Measurements from ENCODE around the gene TWF2. TPM values are rescaled to one million over a fixed set of nuclear protein-coding genes. Genes with fewer than 3 reads are reported as not detected.

The TWF2 gene
- total RNA-seq, 1 experiment from 2014 or later, result 44.8 TPM

GRCh38 chr3:52218026-52218425, 20.9 kb downstream of the TWF2 start:
- no peak overlapping the region for H2BK15ac ChIP-seq (ENCODE audit: low read depth, low read length)
- H3K9me3 Mint-ChIP-seq, result no peaks in the 10 kb centered on the region
- no peak for DNase-seq
- no CpG with 5 or more reads among the region's 3 CpGs for WGBS (ENCODE audit: extremely low coverage, insufficient read length, low lambda C conversion rate)
- no peak overlapping the region for H3K27ac Mint-ChIP-seq
- H3K18ac ChIP-seq (ENCODE audit: insufficient read length, low read depth, low read length), result no peak overlapping the region
- H3K23ac ChIP-seq (ENCODE audit: insufficient read length, low read depth, low read length), result no peak overlapping the region
- no peak overlapping the region for H3K4ac ChIP-seq (ENCODE audit: low read depth, low read length)
- peaks cover 10 to 31% (median 27%) of the 10 kb centered on the region in 3 experiments; a peak in 6 of 7 replicates for H3K36me3 Mint-ChIP-seq (ENCODE audit: insufficient read depth in 1 of 3, low read depth in 3 of 3)
- H3K4me1 ChIP-seq (ENCODE audit: insufficient read depth, low read length), result no peaks in the 10 kb centered on the region; the same call in 1 of the 2 replicates
- H3K9ac ChIP-seq (ENCODE audit: extremely low read depth, insufficient read length, low read length), result no peak overlapping the region
- H4K8ac ChIP-seq (replicated peaks; ENCODE audit: insufficient read length, low read depth, low read length), result no peak overlapping the region
- no peak overlapping the region for H3K4me2 ChIP-seq (ENCODE audit: insufficient read depth, insufficient read length, low read length)
- H3K14ac ChIP-seq (ENCODE audit: insufficient read depth, low read length), result no peak overlapping the region; the same call in 1 of the 2 replicates
- no peaks in the 10 kb centered on the region; the same call in 1 of the 2 replicates for H3K27me3 Mint-ChIP-seq (ENCODE audit: low read depth)
- no peaks in the 10 kb centered on the region for H3K9me3 ChIP-seq (ENCODE audit: control insufficient read depth, low read depth, low read length)
- no peak overlapping the region for H2BK120ac ChIP-seq (ENCODE audit: low read depth, low read length, poor library complexity, severe bottlenecking)
- no peak for TF ChIP-seq CTCF (conservative IDR thresholded peaks at IDR 0.05)
- H3K27ac ChIP-seq (ENCODE audit: insufficient read length, low read depth, low read length), result no peak overlapping the region
- H3K79me2 ChIP-seq (ENCODE audit: insufficient read depth, low read length), result no peaks in the 10 kb centered on the region
- no peak overlapping the region for H2AFZ ChIP-seq (ENCODE audit: low read length)
- H2BK20ac ChIP-seq (ENCODE audit: low read depth, low read length, poor library complexity, severe bottlenecking), result no peak overlapping the region
- H3K4me3 Mint-ChIP-seq, result no peak overlapping the region; a peak in 1 of 5 replicates
- no peak overlapping the region for H2AK5ac ChIP-seq (ENCODE audit: insufficient read length, low read length)
- no peaks in the 10 kb centered on the region for H3K79me1 ChIP-seq (ENCODE audit: insufficient read depth, low read depth, low read length, poor library complexity, severe bottlenecking)
- H3K27me3 ChIP-seq (ENCODE audit: insufficient read depth, low read length), result no peaks in the 10 kb centered on the region
- H3T11ph ChIP-seq (ENCODE audit: low read length), result no peak overlapping the region
- no peak overlapping the region for H2BK12ac ChIP-seq (ENCODE audit: insufficient read length, low read depth, low read length)
- H4K5ac ChIP-seq (ENCODE audit: insufficient read length, low read depth, low read length), result no peak overlapping the region
- H3K56ac ChIP-seq (ENCODE audit: insufficient read length, low read depth, low read length), result no peak overlapping the region
- H3K4me1 Mint-ChIP-seq, result peaks cover 4 to 9% of the 10 kb centered on the region in 2 experiments
- H4K20me1 ChIP-seq (ENCODE audit: control insufficient read depth, insufficient read depth, insufficient read length), result peaks cover 3% of the 10 kb centered on the region
- no peak overlapping the region for H2BK5ac ChIP-seq (ENCODE audit: insufficient read length, low read length)
- H4K91ac ChIP-seq (ENCODE audit: insufficient read length, low read depth, low read length), result no peak overlapping the region
- H3K23me2 ChIP-seq (ENCODE audit: insufficient read length, low read depth, low read length, poor library complexity, severe bottlenecking), result no peaks in the 10 kb centered on the region
